AG09319 (cell line): ENCODE measurements around the gene AUTS2.

Experiments
- DNase-seq: peaks from one replicate; pipeline ENCODE4 v3.0.0-alpha.2; 2010; ENCODE audit warnings: low read depth; ENCODE audit errors: extremely low read depth
- TF ChIP-seq, protein P1 (sequence below): IDR thresholded peaks from 2 replicates; pipeline ENCODE4 v1.5.1; 2011; ENCODE audit warnings: low read depth, mild to moderate bottlenecking, inconsistent platforms, low read length, moderate library complexity

The AUTS2 gene

GRCh38 chr7:69893906-69894305 lies 295.6 kb downstream of the AUTS2 start:
- TF ChIP-seq, protein P1, sequence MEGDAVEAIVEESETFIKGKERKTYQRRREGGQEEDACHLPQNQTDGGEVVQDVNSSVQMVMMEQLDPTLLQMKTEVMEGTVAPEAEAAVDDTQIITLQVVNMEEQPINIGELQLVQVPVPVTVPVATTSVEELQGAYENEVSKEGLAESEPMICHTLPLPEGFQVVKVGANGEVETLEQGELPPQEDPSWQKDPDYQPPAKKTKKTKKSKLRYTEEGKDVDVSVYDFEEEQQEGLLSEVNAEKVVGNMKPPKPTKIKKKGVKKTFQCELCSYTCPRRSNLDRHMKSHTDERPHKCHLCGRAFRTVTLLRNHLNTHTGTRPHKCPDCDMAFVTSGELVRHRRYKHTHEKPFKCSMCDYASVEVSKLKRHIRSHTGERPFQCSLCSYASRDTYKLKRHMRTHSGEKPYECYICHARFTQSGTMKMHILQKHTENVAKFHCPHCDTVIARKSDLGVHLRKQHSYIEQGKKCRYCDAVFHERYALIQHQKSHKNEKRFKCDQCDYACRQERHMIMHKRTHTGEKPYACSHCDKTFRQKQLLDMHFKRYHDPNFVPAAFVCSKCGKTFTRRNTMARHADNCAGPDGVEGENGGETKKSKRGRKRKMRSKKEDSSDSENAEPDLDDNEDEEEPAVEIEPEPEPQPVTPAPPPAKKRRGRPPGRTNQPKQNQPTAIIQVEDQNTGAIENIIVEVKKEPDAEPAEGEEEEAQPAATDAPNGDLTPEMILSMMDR: peak; percentile 36
- no peak for DNase-seq

- TF ChIP-seq, protein P1: no peak
- DNase-seq: no peak
These were observed 297.2 kb downstream of the AUTS2 start for GRCh38 chr7:69895446-69895845.

- TF ChIP-seq, protein P1: no peak
- no peak for DNase-seq
These were observed 297.8 kb downstream of the AUTS2 start for GRCh38 chr7:69896121-69896520.

DNA sequence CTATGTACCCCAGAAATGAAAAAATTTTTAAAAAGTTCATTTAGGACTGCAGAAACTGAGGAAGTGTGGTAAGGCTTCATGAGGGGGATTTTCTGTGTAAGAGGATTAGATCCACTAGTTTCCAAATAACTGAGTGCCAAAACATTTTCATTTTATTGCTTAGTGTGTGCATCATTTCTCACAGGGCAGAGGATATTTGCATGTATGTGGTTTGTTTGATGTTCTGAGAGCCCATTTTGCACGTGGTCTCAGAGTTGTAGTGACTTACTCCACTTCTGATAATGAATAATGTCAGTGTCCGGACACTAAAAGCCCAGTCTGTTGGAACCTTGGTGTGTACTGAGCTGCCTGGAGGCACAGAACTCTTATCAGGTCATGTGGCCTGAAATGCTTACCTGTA lies 299.9 kb downstream of the AUTS2 start:
- TF ChIP-seq, protein P1: no peak
- DNase-seq: no peak

GRCh38 chr7:69903410-69903809 lies 305.1 kb downstream of the AUTS2 start:
- TF ChIP-seq, protein P1: no peak
- DNase-seq: no peak

- no peak for DNase-seq
- TF ChIP-seq, protein P1: no peak
These were observed 308.2 kb downstream of the AUTS2 start for GRCh38 chr7:69906283-69906995.

- DNase-seq: no peak
- TF ChIP-seq, protein P1: no peak
These were observed 309.4 kb downstream of the AUTS2 start for GRCh38 chr7:69907720-69908119.
